ENCODE data around the gene CMTM8.

Gene CMTM8

GRCh38 chr3:32237670-32238452, 619 bp upstream of the CMTM8 start:
- ChIA-PET POLR2A (no interaction called here), CTCF (no interaction called here)
- no peak for TF ChIP-seq CTCF (IDR thresholded peaks at IDR 0.05; ENCODE audit: insufficient read depth, low read length, missing control alignments)
- no peak for DNase-seq (ENCODE audit: low read depth, low spot score)
- peak overlapping the region; percentile 60 for H3K4me3 ChIP-seq (ENCODE audit: low read depth, low read length)

- no peak for DNase-seq (ENCODE audit: low read depth, low spot score)
- ChIA-PET POLR2A (no interaction called here), CTCF (interaction anchor here (0.7 to 1.3 kb wide), 2 partner anchors 56 to 63 kb away, joined by 3 to 7 read pairs; no protein-coding TSS in a partner anchor)
- TF ChIP-seq CTCF (IDR thresholded peaks at IDR 0.05; ENCODE audit: insufficient read depth, low read length, missing control alignments) = no peak
- H3K4me3 ChIP-seq (ENCODE audit: low read depth, low read length) = peak overlapping the region; percentile 60
Measured at GRCh38 chr3:32239307-32240158, 1.1 kb downstream of the CMTM8 start.

DNA sequence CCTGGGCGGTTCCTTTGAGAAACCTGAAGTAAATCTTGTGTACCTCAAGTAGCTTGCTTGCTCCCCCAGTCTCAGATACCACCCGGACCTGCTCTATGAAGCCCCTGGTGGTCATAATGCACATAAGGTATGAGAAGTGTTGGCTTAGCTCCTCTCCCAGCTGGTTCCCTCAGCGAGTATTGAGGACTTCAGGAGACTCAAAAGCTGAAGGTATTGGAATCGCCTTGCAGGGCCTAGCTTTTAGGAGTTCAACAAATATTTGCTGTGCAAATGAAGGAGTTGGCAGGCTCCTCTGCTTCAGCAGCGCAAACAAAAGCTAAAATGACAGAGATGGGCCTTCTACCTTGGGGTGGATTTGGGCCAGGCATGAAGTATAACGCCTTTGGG, 1.7 kb downstream of the CMTM8 start:
- TF ChIP-seq CTCF (IDR thresholded peaks at IDR 0.05; ENCODE audit: insufficient read depth, low read length, missing control alignments) = peak; percentile 28
- ChIA-PET CTCF (no interaction called here), POLR2A (no interaction called here)
- DNase-seq (ENCODE audit: low read depth, low spot score) = no peak
- no peak overlapping the region for H3K4me3 ChIP-seq (ENCODE audit: low read depth, low read length)

GRCh38 chr3:32241100-32241499, 2.6 kb downstream of the CMTM8 start:
- DNase-seq (ENCODE audit: low read depth, low spot score) = no peak
- CTCF ChIA-PET = interaction anchor here (0.8 to 1.2 kb wide), 2 partner anchors 13 to 64 kb away, joined by 3 to 4 read pairs; no protein-coding TSS in a partner anchor
- POLR2A ChIA-PET = no interaction called here
- TF ChIP-seq CTCF (IDR thresholded peaks at IDR 0.05; ENCODE audit: insufficient read depth, low read length, missing control alignments) = no peak
- no peak overlapping the region for H3K4me3 ChIP-seq (ENCODE audit: low read depth, low read length)

- DNase-seq (ENCODE audit: low read depth, low spot score) = no peak
- ChIA-PET POLR2A (interaction anchor here (0.6 kb wide), 1 partner anchor 442 kb away, joined by 3 read pairs; the partner anchor contains the start of gene CNOT10), CTCF (no interaction called here)
- H3K4me3 ChIP-seq (ENCODE audit: low read depth, low read length) = no peak overlapping the region
- no peak for TF ChIP-seq CTCF (IDR thresholded peaks at IDR 0.05; ENCODE audit: insufficient read depth, low read length, missing control alignments)
Measured at GRCh38 chr3:32243519-32243918, 5.0 kb downstream of the CMTM8 start.

DNA sequence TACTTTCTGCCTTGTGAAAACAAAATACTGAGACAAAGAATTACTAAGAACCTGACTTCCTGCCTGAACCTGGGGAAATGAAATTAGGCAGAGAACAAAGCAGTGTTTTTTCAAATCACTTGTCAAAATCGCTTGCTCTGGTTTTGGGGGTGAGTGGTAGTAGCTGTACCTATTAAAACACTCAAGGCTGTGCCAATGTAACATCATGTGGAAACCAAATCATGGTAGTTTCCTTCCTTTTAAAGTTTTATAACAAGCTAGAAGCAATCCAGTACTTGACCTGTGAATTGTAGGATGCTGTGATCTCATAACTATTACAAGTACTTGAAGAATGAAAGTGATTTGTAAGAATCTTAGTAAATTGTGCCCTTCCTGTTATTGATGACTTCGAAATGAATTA, 6.7 kb downstream of the CMTM8 start:
- CTCF ChIA-PET = no interaction called here
- no peak for TF ChIP-seq CTCF (IDR thresholded peaks at IDR 0.05; ENCODE audit: insufficient read depth, low read length, missing control alignments)
- POLR2A ChIA-PET = no interaction called here
- H3K4me3 ChIP-seq (ENCODE audit: low read depth, low read length) = no peak overlapping the region
- DNase-seq (ENCODE audit: low read depth, low spot score) = no peak
